ENCODE data around the gene TSPAN15. TPM values are rescaled to one million over a fixed set of nuclear protein-coding genes. Genes with fewer than 3 reads are reported as not detected.

TSPAN15 gene
- total and polyA plus RNA-seq, 2 experiments from 2014 or later = 6.6 to 10.1 TPM

- H2AFZ ChIP-seq = no peak overlapping the region
- no peak for TF ChIP-seq NANOG (IDR thresholded peaks at IDR 0.05; ENCODE audit: borderline replicate concordance)
- TF ChIP-seq, protein P1, sequence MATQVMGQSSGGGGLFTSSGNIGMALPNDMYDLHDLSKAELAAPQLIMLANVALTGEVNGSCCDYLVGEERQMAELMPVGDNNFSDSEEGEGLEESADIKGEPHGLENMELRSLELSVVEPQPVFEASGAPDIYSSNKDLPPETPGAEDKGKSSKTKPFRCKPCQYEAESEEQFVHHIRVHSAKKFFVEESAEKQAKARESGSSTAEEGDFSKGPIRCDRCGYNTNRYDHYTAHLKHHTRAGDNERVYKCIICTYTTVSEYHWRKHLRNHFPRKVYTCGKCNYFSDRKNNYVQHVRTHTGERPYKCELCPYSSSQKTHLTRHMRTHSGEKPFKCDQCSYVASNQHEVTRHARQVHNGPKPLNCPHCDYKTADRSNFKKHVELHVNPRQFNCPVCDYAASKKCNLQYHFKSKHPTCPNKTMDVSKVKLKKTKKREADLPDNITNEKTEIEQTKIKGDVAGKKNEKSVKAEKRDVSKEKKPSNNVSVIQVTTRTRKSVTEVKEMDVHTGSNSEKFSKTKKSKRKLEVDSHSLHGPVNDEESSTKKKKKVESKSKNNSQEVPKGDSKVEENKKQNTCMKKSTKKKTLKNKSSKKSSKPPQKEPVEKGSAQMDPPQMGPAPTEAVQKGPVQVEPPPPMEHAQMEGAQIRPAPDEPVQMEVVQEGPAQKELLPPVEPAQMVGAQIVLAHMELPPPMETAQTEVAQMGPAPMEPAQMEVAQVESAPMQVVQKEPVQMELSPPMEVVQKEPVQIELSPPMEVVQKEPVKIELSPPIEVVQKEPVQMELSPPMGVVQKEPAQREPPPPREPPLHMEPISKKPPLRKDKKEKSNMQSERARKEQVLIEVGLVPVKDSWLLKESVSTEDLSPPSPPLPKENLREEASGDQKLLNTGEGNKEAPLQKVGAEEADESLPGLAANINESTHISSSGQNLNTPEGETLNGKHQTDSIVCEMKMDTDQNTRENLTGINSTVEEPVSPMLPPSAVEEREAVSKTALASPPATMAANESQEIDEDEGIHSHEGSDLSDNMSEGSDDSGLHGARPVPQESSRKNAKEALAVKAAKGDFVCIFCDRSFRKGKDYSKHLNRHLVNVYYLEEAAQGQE (IDR thresholded peaks at IDR 0.05; ENCODE audit: unreplicated experiment) = no peak
- TF ChIP-seq ETS1 (IDR thresholded peaks at IDR 0.05) = no peak
- TF ChIP-seq ZNF331 (CRISPR knock-in tag; IDR thresholded peaks at IDR 0.05; ENCODE audit: low read depth) = no peak
- no peak for TF ChIP-seq EZH2phosphoT487 (IDR thresholded peaks at IDR 0.05; ENCODE audit: unreplicated experiment)
- no peak for TF ChIP-seq CREB1 (CRISPR knock-in tag; IDR thresholded peaks at IDR 0.05; ENCODE audit: low read depth)
- no peak for TF ChIP-seq EZH2 (IDR thresholded peaks at IDR 0.05; ENCODE audit: low read depth, unreplicated experiment)
- no peak for TF ChIP-seq STAT1 (IDR thresholded peaks at IDR 0.05; ENCODE audit: unreplicated experiment)
- no peak for TF ChIP-seq ZNF114 (CRISPR knock-in tag; IDR thresholded peaks at IDR 0.05)
- no peak for TF ChIP-seq POLR2AphosphoS5 (IDR thresholded peaks at IDR 0.05; ENCODE audit: low read depth)
- TF ChIP-seq, protein P2, sequence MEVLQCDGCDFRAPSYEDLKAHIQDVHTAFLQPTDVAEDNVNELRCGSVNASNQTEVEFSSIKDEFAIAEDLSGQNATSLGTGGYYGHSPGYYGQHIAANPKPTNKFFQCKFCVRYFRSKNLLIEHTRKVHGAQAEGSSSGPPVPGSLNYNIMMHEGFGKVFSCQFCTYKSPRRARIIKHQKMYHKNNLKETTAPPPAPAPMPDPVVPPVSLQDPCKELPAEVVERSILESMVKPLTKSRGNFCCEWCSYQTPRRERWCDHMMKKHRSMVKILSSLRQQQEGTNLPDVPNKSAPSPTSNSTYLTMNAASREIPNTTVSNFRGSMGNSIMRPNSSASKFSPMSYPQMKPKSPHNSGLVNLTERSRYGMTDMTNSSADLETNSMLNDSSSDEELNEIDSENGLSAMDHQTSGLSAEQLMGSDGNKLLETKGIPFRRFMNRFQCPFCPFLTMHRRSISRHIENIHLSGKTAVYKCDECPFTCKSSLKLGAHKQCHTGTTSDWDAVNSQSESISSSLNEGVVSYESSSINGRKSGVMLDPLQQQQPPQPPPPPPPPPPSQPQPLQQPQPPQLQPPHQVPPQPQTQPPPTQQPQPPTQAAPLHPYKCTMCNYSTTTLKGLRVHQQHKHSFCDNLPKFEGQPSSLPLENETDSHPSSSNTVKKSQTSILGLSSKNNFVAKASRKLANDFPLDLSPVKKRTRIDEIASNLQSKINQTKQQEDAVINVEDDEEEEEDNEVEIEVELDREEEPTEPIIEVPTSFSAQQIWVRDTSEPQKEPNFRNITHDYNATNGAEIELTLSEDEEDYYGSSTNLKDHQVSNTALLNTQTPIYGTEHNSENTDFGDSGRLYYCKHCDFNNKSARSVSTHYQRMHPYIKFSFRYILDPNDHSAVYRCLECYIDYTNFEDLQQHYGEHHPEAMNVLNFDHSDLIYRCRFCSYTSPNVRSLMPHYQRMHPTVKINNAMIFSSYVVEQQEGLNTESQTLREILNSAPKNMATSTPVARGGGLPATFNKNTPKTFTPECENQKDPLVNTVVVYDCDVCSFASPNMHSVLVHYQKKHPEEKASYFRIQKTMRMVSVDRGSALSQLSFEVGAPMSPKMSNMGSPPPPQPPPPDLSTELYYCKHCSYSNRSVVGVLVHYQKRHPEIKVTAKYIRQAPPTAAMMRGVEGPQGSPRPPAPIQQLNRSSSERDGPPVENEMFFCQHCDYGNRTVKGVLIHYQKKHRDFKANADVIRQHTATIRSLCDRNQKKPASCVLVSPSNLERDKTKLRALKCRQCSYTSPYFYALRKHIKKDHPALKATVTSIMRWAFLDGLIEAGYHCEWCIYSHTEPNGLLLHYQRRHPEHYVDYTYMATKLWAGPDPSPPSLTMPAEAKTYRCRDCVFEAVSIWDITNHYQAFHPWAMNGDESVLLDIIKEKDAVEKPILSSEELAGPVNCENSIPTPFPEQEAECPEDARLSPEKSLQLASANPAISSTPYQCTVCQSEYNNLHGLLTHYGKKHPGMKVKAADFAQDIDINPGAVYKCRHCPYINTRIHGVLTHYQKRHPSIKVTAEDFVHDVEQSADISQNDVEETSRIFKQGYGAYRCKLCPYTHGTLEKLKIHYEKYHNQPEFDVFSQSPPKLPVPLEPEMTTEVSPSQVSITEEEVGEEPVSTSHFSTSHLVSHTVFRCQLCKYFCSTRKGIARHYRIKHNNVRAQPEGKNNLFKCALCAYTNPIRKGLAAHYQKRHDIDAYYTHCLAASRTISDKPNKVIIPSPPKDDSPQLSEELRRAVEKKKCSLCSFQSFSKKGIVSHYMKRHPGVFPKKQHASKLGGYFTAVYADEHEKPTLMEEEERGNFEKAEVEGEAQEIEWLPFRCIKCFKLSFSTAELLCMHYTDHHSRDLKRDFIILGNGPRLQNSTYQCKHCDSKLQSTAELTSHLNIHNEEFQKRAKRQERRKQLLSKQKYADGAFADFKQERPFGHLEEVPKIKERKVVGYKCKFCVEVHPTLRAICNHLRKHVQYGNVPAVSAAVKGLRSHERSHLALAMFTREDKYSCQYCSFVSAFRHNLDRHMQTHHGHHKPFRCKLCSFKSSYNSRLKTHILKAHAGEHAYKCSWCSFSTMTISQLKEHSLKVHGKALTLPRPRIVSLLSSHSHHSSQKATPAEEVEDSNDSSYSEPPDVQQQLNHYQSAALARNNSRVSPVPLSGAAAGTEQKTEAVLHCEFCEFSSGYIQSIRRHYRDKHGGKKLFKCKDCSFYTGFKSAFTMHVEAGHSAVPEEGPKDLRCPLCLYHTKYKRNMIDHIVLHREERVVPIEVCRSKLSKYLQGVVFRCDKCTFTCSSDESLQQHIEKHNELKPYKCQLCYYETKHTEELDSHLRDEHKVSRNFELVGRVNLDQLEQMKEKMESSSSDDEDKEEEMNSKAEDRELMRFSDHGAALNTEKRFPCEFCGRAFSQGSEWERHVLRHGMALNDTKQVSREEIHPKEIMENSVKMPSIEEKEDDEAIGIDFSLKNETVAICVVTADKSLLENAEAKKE (CRISPR knock-in tag; IDR thresholded peaks at IDR 0.05) = no peak
- TF ChIP-seq CTCF (conservative IDR thresholded peaks at IDR 0.05; ENCODE audit: low read depth in 2 of 2) = no peak
- no peak for TF ChIP-seq JUNB (IDR thresholded peaks at IDR 0.05; ENCODE audit: unreplicated experiment)
- peaks cover 2% of the 10 kb centered on the region; the same call in 2 of the 3 replicates for H3K4me1 Mint-ChIP-seq
- H3K27me3 Mint-ChIP-seq (ENCODE audit: insufficient read depth, low read depth, poor library complexity) = peaks cover 10% of the 10 kb centered on the region
- DNase-seq (ENCODE audit: low spot score) = no peak
- no peaks in the 10 kb centered on the region for H3K27me3 ChIP-seq (ENCODE audit: insufficient read depth)
- no peak overlapping the region for H3K4me3 Mint-ChIP-seq
- H3K9me3 Mint-ChIP-seq = peaks cover 28% of the 10 kb centered on the region
- ATAC-seq = no peak
- H3K27ac Mint-ChIP-seq = no peak overlapping the region
- no peak overlapping the region for H3K27ac ChIP-seq (ENCODE audit: low read depth)
- H3K36me3 Mint-ChIP-seq (ENCODE audit: low read depth) = peaks cover 19% of the 10 kb centered on the region
- no peak overlapping the region for H3K4me2 ChIP-seq
- H3K4me1 ChIP-seq (ENCODE audit: insufficient read depth) = no peaks in the 10 kb centered on the region
- H3K4me3 ChIP-seq = no peak overlapping the region
- H4K20me1 ChIP-seq (replicated peaks; ENCODE audit: insufficient read depth) = no peaks in the 10 kb centered on the region
- H3F3A ChIP-seq (replicated peaks; ENCODE audit: low read depth) = no peaks in the 10 kb centered on the region
- no peaks in the 10 kb centered on the region for H3K36me3 ChIP-seq (ENCODE audit: insufficient read depth)
- no peaks in the 10 kb centered on the region for H3K79me2 ChIP-seq (replicated peaks; ENCODE audit: insufficient read depth)
- H3K9me2 ChIP-seq (ENCODE audit: insufficient read depth) = no peaks in the 10 kb centered on the region
Measured at GRCh38 chr10:69486922-69487730, 35.9 kb downstream of the TSPAN15 start.

Data from GM23338 (cell line).